Measurements from ENCODE around the gene PCYT2. TPM values are rescaled to one million over a fixed set of nuclear protein-coding genes. Genes with fewer than 3 reads are reported as not detected.
A peak's percentile ranks its signal among the peaks of the same experiment; 100 is the strongest.

Gene PCYT2
- total and polyA plus RNA-seq, 9 of the 15 experiments (the other 6 are each of a cell fraction or from before 2014, with no cell fraction given) = 0.92 to 134 (median 82.5) TPM

DNA sequence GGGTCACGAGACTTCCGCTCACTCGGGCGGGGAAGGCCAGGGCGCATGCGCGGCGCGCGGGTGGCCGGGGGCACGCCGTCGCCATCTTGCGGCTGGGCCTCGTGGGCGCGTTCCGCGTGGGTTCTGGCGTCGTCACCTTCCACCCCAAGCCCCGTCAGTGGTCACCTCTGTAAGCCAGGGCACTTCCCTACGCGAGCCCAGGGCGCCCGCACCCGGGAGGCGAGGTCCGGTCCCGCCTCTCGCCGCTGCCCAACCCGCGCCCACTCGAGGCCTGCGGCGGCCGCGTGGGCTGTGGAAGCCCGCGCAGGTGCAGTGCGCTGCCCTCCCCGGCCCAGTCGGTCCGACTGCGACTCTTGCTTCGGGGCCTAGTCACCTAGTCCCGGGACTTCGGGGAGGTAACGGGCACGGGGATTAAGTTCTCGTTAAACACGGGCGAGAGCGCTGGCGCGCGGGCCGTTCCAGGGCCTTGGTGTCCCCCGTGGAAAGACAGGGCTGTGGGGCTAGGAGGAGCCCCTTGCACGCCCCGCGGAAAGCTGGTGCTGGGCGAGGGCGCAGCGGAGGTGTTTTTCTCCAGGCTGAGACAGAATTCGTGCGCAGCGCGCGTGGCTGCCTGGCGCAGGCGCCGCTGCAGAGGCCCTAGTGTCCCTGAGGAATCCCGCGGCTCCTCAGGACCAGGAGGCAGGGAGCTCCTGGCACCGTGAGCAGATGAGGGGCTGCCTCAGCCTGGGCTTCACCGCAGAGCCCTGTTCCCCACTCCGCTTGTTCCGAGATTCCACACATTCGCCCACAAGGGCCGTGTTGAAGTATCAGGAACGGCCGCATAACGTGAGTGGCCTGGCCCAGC is 39.6 kb downstream of the PCYT2 start (continued):
- TF ChIP-seq, protein P1, sequence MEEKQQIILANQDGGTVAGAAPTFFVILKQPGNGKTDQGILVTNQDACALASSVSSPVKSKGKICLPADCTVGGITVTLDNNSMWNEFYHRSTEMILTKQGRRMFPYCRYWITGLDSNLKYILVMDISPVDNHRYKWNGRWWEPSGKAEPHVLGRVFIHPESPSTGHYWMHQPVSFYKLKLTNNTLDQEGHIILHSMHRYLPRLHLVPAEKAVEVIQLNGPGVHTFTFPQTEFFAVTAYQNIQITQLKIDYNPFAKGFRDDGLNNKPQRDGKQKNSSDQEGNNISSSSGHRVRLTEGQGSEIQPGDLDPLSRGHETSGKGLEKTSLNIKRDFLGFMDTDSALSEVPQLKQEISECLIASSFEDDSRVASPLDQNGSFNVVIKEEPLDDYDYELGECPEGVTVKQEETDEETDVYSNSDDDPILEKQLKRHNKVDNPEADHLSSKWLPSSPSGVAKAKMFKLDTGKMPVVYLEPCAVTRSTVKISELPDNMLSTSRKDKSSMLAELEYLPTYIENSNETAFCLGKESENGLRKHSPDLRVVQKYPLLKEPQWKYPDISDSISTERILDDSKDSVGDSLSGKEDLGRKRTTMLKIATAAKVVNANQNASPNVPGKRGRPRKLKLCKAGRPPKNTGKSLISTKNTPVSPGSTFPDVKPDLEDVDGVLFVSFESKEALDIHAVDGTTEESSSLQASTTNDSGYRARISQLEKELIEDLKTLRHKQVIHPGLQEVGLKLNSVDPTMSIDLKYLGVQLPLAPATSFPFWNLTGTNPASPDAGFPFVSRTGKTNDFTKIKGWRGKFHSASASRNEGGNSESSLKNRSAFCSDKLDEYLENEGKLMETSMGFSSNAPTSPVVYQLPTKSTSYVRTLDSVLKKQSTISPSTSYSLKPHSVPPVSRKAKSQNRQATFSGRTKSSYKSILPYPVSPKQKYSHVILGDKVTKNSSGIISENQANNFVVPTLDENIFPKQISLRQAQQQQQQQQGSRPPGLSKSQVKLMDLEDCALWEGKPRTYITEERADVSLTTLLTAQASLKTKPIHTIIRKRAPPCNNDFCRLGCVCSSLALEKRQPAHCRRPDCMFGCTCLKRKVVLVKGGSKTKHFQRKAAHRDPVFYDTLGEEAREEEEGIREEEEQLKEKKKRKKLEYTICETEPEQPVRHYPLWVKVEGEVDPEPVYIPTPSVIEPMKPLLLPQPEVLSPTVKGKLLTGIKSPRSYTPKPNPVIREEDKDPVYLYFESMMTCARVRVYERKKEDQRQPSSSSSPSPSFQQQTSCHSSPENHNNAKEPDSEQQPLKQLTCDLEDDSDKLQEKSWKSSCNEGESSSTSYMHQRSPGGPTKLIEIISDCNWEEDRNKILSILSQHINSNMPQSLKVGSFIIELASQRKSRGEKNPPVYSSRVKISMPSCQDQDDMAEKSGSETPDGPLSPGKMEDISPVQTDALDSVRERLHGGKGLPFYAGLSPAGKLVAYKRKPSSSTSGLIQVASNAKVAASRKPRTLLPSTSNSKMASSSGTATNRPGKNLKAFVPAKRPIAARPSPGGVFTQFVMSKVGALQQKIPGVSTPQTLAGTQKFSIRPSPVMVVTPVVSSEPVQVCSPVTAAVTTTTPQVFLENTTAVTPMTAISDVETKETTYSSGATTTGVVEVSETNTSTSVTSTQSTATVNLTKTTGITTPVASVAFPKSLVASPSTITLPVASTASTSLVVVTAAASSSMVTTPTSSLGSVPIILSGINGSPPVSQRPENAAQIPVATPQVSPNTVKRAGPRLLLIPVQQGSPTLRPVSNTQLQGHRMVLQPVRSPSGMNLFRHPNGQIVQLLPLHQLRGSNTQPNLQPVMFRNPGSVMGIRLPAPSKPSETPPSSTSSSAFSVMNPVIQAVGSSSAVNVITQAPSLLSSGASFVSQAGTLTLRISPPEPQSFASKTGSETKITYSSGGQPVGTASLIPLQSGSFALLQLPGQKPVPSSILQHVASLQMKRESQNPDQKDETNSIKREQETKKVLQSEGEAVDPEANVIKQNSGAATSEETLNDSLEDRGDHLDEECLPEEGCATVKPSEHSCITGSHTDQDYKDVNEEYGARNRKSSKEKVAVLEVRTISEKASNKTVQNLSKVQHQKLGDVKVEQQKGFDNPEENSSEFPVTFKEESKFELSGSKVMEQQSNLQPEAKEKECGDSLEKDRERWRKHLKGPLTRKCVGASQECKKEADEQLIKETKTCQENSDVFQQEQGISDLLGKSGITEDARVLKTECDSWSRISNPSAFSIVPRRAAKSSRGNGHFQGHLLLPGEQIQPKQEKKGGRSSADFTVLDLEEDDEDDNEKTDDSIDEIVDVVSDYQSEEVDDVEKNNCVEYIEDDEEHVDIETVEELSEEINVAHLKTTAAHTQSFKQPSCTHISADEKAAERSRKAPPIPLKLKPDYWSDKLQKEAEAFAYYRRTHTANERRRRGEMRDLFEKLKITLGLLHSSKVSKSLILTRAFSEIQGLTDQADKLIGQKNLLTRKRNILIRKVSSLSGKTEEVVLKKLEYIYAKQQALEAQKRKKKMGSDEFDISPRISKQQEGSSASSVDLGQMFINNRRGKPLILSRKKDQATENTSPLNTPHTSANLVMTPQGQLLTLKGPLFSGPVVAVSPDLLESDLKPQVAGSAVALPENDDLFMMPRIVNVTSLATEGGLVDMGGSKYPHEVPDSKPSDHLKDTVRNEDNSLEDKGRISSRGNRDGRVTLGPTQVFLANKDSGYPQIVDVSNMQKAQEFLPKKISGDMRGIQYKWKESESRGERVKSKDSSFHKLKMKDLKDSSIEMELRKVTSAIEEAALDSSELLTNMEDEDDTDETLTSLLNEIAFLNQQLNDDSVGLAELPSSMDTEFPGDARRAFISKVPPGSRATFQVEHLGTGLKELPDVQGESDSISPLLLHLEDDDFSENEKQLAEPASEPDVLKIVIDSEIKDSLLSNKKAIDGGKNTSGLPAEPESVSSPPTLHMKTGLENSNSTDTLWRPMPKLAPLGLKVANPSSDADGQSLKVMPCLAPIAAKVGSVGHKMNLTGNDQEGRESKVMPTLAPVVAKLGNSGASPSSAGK (IDR thresholded peaks at IDR 0.05) = peak; percentile 93
- TF ChIP-seq, protein P2, sequence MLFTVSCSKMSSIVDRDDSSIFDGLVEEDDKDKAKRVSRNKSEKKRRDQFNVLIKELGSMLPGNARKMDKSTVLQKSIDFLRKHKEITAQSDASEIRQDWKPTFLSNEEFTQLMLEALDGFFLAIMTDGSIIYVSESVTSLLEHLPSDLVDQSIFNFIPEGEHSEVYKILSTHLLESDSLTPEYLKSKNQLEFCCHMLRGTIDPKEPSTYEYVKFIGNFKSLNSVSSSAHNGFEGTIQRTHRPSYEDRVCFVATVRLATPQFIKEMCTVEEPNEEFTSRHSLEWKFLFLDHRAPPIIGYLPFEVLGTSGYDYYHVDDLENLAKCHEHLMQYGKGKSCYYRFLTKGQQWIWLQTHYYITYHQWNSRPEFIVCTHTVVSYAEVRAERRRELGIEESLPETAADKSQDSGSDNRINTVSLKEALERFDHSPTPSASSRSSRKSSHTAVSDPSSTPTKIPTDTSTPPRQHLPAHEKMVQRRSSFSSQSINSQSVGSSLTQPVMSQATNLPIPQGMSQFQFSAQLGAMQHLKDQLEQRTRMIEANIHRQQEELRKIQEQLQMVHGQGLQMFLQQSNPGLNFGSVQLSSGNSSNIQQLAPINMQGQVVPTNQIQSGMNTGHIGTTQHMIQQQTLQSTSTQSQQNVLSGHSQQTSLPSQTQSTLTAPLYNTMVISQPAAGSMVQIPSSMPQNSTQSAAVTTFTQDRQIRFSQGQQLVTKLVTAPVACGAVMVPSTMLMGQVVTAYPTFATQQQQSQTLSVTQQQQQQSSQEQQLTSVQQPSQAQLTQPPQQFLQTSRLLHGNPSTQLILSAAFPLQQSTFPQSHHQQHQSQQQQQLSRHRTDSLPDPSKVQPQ (CRISPR knock-in tag; IDR thresholded peaks at IDR 0.05; ENCODE audit: borderline replicate concordance) = no peak
- TF ChIP-seq ARID1B (IDR thresholded peaks at IDR 0.05) (no peak), ZNF124 (CRISPR knock-in tag; IDR thresholded peaks at IDR 0.05) (no peak), FOXP1 (CRISPR knock-in tag; IDR thresholded peaks at IDR 0.05) (peak; percentile 95), NCOA2 (IDR thresholded peaks at IDR 0.05; ENCODE audit: partially characterized antibody in 2 of 2) (no peak), E2F3 (CRISPR knock-in tag; IDR thresholded peaks at IDR 0.05) (peak; percentile 81), SREBF2 (CRISPR knock-in tag; IDR thresholded peaks at IDR 0.05) (no peak), BRF1 (IDR thresholded peaks at IDR 0.05; ENCODE audit: borderline replicate concordance, extremely low read depth, insufficient read length) (no peak), MTF1 (CRISPR knock-in tag; IDR thresholded peaks at IDR 0.05; ENCODE audit: borderline replicate concordance) (no peak)
- TF ChIP-seq, protein P3, sequence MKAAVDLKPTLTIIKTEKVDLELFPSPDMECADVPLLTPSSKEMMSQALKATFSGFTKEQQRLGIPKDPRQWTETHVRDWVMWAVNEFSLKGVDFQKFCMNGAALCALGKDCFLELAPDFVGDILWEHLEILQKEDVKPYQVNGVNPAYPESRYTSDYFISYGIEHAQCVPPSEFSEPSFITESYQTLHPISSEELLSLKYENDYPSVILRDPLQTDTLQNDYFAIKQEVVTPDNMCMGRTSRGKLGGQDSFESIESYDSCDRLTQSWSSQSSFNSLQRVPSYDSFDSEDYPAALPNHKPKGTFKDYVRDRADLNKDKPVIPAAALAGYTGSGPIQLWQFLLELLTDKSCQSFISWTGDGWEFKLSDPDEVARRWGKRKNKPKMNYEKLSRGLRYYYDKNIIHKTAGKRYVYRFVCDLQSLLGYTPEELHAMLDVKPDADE (conservative IDR thresholded peaks at IDR 0.05; ENCODE audit: control insufficient read depth, low read depth, low read length) = peak; percentile 71
